Ishikawa (cell line): ENCODE measurements around the gene HRH2.

Source experiments
- EGR1 ChIP-seq: IDR thresholded peaks from 2 replicates; pipeline ENCODE4 v1.6.1; 2012
- EP300 ChIP-seq: IDR thresholded peaks from 2 replicates; pipeline ENCODE4 v1.6.1; 2012; ENCODE audit warnings: borderline replicate concordance
- FOXM1 ChIP-seq: IDR thresholded peaks from 2 replicates; pipeline ENCODE4 v1.6.1; 2012; ENCODE audit warnings: low read depth, borderline replicate concordance
- RAD21 ChIP-seq: IDR thresholded peaks from 2 replicates; pipeline ENCODE4 v1.6.1; 2012; ENCODE audit warnings: low read depth
- TAF1 ChIP-seq: IDR thresholded peaks from 2 replicates; pipeline ENCODE4 v1.6.1; 2012; ENCODE audit warnings: low read depth, mild to moderate bottlenecking
- TF ChIP-seq, protein P1 (sequence below): IDR thresholded peaks from 2 replicates; pipeline ENCODE4 v1.6.1; 2012

DNA sequence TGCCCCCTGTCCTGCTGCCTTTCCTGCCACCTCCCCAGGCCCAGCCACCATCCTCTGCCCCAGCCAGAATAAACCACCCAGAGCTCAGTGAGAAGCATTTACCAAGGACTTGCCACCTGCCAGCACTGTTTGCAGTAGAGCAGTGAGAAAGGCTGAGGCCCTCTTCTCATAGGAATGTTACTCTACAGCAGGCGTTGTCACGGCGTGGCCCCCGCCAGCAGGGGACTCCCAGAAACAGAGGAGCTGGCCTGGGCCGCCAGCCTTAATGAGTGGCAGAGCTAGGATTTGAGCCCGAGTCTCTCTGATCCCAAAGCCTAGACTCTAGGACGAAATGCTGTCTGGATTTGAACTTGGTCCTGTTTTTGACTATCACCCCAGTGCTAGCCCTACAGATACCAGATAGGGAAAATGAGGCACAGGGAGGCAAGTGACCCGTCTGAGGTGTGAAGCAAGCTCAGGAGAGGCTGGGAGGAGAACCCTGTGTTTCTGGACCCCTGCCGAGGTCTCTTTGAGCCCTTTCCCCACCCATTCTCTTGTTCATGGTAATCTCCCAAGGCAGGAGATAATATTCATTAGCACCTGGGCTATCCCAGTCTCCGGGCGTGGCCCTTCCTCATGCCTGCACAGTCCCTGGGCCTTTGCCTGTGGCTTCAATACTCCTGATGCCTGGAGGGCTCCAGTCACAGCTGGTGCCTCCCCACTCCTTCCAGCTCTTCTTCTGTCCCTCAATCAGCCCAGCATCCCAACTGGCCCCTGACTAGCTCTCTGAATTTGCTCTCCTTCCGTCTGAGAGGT lies 30.7 kb downstream of the HRH2 start:
- TF ChIP-seq EGR1 (no peak), TAF1 (no peak), FOXM1 (no peak), RAD21 (no peak), EP300 (no peak)
- TF ChIP-seq, protein P1, sequence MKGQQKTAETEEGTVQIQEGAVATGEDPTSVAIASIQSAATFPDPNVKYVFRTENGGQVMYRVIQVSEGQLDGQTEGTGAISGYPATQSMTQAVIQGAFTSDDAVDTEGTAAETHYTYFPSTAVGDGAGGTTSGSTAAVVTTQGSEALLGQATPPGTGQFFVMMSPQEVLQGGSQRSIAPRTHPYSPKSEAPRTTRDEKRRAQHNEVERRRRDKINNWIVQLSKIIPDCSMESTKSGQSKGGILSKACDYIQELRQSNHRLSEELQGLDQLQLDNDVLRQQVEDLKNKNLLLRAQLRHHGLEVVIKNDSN = no peak
